Activated T-cell treated with anti-CD3 and anti-CD28 coated beads, Interleukin-2, amount 50 U/mL, for 24 hours (primary cell): Measurements from ENCODE around the gene ETS1.

Source experiments
- DNase-seq: peaks from one replicate; pipeline ENCODE4 v3.0.0-alpha.2; 2020
- H3K27ac Mint-ChIP-seq: 2 replicates; pipeline ENCODE4 v1.8.0; 2020; ENCODE audit warnings: mild to moderate bottlenecking, mixed read lengths
- H3K27me3 Mint-ChIP-seq: 2 replicates; pipeline ENCODE4 v1.8.0; 2020; ENCODE audit warnings: mixed read lengths
- H3K36me3 Mint-ChIP-seq: 2 replicates; pipeline ENCODE4 v1.8.0; 2020; ENCODE audit warnings: low read depth, mixed read lengths
- H3K4me1 Mint-ChIP-seq: 2 replicates; pipeline ENCODE4 v1.8.0; 2020; ENCODE audit warnings: low read depth, mixed read lengths
- H3K4me3 Mint-ChIP-seq: 2 replicates; pipeline ENCODE4 v1.8.0; 2020; ENCODE audit warnings: mild to moderate bottlenecking, moderate library complexity, mixed read lengths
- H3K9me3 Mint-ChIP-seq: 2 replicates; pipeline ENCODE4 v1.8.0; 2020; ENCODE audit warnings: mixed read lengths

The ETS1 gene

GRCh38 chr11:128587415-128587814, at the start of gene ETS1:
Gene ETS1 (minus strand): TSS chr11:128587558. CDS start chr11:128573130, 14,428 bp downstream.
- no peaks in the 10 kb centered on the region for H3K27me3 Mint-ChIP-seq
- H3K4me1 Mint-ChIP-seq = peaks cover 23% of the 10 kb centered on the region
- no peaks in the 10 kb centered on the region for H3K9me3 Mint-ChIP-seq
- no peak within 1 kb of the TSS for H3K27ac Mint-ChIP-seq
- H3K4me3 Mint-ChIP-seq = no peak within 1 kb of the TSS
- no peaks in the 10 kb centered on the region for H3K36me3 Mint-ChIP-seq
- no peak for DNase-seq

- H3K4me1 Mint-ChIP-seq = peaks cover 41% of the 10 kb centered on the region
- no peak for DNase-seq
- H3K36me3 Mint-ChIP-seq = no peaks in the 10 kb centered on the region
- no peaks in the 10 kb centered on the region for H3K27me3 Mint-ChIP-seq
- no peaks in the 10 kb centered on the region for H3K9me3 Mint-ChIP-seq
- no peak overlapping the region for H3K27ac Mint-ChIP-seq
- H3K4me3 Mint-ChIP-seq = no peak overlapping the region
Measured at GRCh38 chr11:128634395-128634794, 47.0 kb upstream of the ETS1 start.

- no peak overlapping the region for H3K4me3 Mint-ChIP-seq
- no peaks in the 10 kb centered on the region for H3K36me3 Mint-ChIP-seq
- no peaks in the 10 kb centered on the region for H3K9me3 Mint-ChIP-seq
- peaks cover 49% of the 10 kb centered on the region for H3K4me1 Mint-ChIP-seq
- no peak for DNase-seq
- no peaks in the 10 kb centered on the region for H3K27me3 Mint-ChIP-seq
- no peak overlapping the region for H3K27ac Mint-ChIP-seq
Measured at GRCh38 chr11:128633384-128633965, 46.1 kb upstream of the ETS1 start.

GRCh38 chr11:128632141-128632791, 44.9 kb upstream of the ETS1 start:
- no peaks in the 10 kb centered on the region for H3K36me3 Mint-ChIP-seq
- peak overlapping the region; percentile 66 for H3K27ac Mint-ChIP-seq
- H3K27me3 Mint-ChIP-seq = no peaks in the 10 kb centered on the region
- no peaks in the 10 kb centered on the region for H3K9me3 Mint-ChIP-seq
- H3K4me1 Mint-ChIP-seq = peaks cover 54% of the 10 kb centered on the region
- DNase-seq = peak; percentile 65
- H3K4me3 Mint-ChIP-seq = no peak overlapping the region

GRCh38 chr11:128630367-128631230, 43.2 kb upstream of the ETS1 start:
- Mint-ChIP-seq H3K27ac (peak overlapping the region; percentile 91), H3K4me3 (peak overlapping the region; percentile 77), H3K9me3 (no peaks in the 10 kb centered on the region), H3K4me1 (peaks cover 71% of the 10 kb centered on the region), H3K36me3 (no peaks in the 10 kb centered on the region), H3K27me3 (no peaks in the 10 kb centered on the region)
- peak; percentile 92 for DNase-seq

GRCh38 chr11:128629516-128630106, 42.3 kb upstream of the ETS1 start:
- Mint-ChIP-seq H3K36me3 (no peaks in the 10 kb centered on the region), H3K27ac (peak overlapping the region; percentile 91), H3K4me3 (peak overlapping the region; percentile 77), H3K4me1 (peaks cover 80% of the 10 kb centered on the region), H3K9me3 (no peaks in the 10 kb centered on the region), H3K27me3 (no peaks in the 10 kb centered on the region)
- DNase-seq = no peak

GRCh38 chr11:128628686-128629085, 41.3 kb upstream of the ETS1 start:
- peaks cover 85% of the 10 kb centered on the region for H3K4me1 Mint-ChIP-seq
- no peaks in the 10 kb centered on the region for H3K27me3 Mint-ChIP-seq
- no peaks in the 10 kb centered on the region for H3K36me3 Mint-ChIP-seq
- H3K27ac Mint-ChIP-seq = peak overlapping the region; percentile 91
- no peaks in the 10 kb centered on the region for H3K9me3 Mint-ChIP-seq
- H3K4me3 Mint-ChIP-seq = peak overlapping the region; percentile 77
- DNase-seq = peak; percentile 55

GRCh38 chr11:128628325-128628673, 40.9 kb upstream of the ETS1 start:
- no peaks in the 10 kb centered on the region for H3K27me3 Mint-ChIP-seq
- H3K4me3 Mint-ChIP-seq = peak overlapping the region; percentile 77
- H3K36me3 Mint-ChIP-seq = no peaks in the 10 kb centered on the region
- peaks cover 89% of the 10 kb centered on the region for H3K4me1 Mint-ChIP-seq
- H3K9me3 Mint-ChIP-seq = no peaks in the 10 kb centered on the region
- no peak for DNase-seq
- H3K27ac Mint-ChIP-seq = peak overlapping the region; percentile 91

GRCh38 chr11:128627666-128628324, 40.4 kb upstream of the ETS1 start:
- Mint-ChIP-seq H3K4me3 (peak overlapping the region; percentile 77), H3K9me3 (no peaks in the 10 kb centered on the region), H3K4me1 (peaks cover 94% of the 10 kb centered on the region), H3K36me3 (no peaks in the 10 kb centered on the region), H3K27me3 (no peaks in the 10 kb centered on the region), H3K27ac (peak overlapping the region; percentile 91)
- DNase-seq = peak; percentile 62

- H3K27ac Mint-ChIP-seq = peak overlapping the region; percentile 95
- H3K9me3 Mint-ChIP-seq = no peaks in the 10 kb centered on the region
- peaks cover 97% of the 10 kb centered on the region for H3K4me1 Mint-ChIP-seq
- DNase-seq = no peak
- H3K4me3 Mint-ChIP-seq = no peak overlapping the region
- no peaks in the 10 kb centered on the region for H3K36me3 Mint-ChIP-seq
- H3K27me3 Mint-ChIP-seq = no peaks in the 10 kb centered on the region
Measured at GRCh38 chr11:128626913-128627665, 39.7 kb upstream of the ETS1 start.

GRCh38 chr11:128625746-128626145, 38.4 kb upstream of the ETS1 start:
- Mint-ChIP-seq H3K36me3 (no peaks in the 10 kb centered on the region), H3K9me3 (no peaks in the 10 kb centered on the region), H3K4me1 (peaks cover 95% of the 10 kb centered on the region), H3K27me3 (no peaks in the 10 kb centered on the region), H3K27ac (peak overlapping the region; percentile 95), H3K4me3 (peak overlapping the region; percentile 25)
- no peak for DNase-seq

GRCh38 chr11:128625326-128625725, 38.0 kb upstream of the ETS1 start:
- DNase-seq = no peak
- peak overlapping the region; percentile 95 for H3K27ac Mint-ChIP-seq
- no peaks in the 10 kb centered on the region for H3K9me3 Mint-ChIP-seq
- H3K4me3 Mint-ChIP-seq = peak overlapping the region; percentile 25
- peaks cover 94% of the 10 kb centered on the region for H3K4me1 Mint-ChIP-seq
- H3K36me3 Mint-ChIP-seq = no peaks in the 10 kb centered on the region
- H3K27me3 Mint-ChIP-seq = no peaks in the 10 kb centered on the region

GRCh38 chr11:128624269-128625175, 37.2 kb upstream of the ETS1 start:
- peak overlapping the region; percentile 58 for H3K4me3 Mint-ChIP-seq
- H3K36me3 Mint-ChIP-seq = no peaks in the 10 kb centered on the region
- H3K9me3 Mint-ChIP-seq = no peaks in the 10 kb centered on the region
- H3K27me3 Mint-ChIP-seq = no peaks in the 10 kb centered on the region
- H3K4me1 Mint-ChIP-seq = peaks cover 94% of the 10 kb centered on the region
- DNase-seq = peak; percentile 74
- peak overlapping the region; percentile 95 for H3K27ac Mint-ChIP-seq
